ENCODE measurements around the gene ATP6V0B.

The ATP6V0B gene

GRCh38 chr1:44019466-44019948 is 44.7 kb downstream of the ATP6V0B start:
- H3K4me3 ChIP-seq (ENCODE audit: control insufficient read depth, low read depth, low read length) = no peak overlapping the region
- no peak for TF ChIP-seq CTCF (conservative IDR thresholded peaks at IDR 0.05; ENCODE audit: control insufficient read depth, insufficient read depth, low read depth, low read length)
- no peak for DNase-seq (ENCODE audit: low read depth)

- DNase-seq (ENCODE audit: low read depth) = no peak
- TF ChIP-seq CTCF (conservative IDR thresholded peaks at IDR 0.05; ENCODE audit: control insufficient read depth, insufficient read depth, low read depth, low read length) = no peak
- H3K4me3 ChIP-seq (ENCODE audit: control insufficient read depth, low read depth, low read length) = no peak overlapping the region
Observed at GRCh38 chr1:44020464-44020863, 45.7 kb downstream of the ATP6V0B start.

GRCh38 chr1:44021156-44021555 is 46.4 kb downstream of the ATP6V0B start:
- no peak overlapping the region for H3K4me3 ChIP-seq (ENCODE audit: control insufficient read depth, low read depth, low read length)
- DNase-seq (ENCODE audit: low read depth) = no peak
- no peak for TF ChIP-seq CTCF (conservative IDR thresholded peaks at IDR 0.05; ENCODE audit: control insufficient read depth, insufficient read depth, low read depth, low read length)

- no peak for TF ChIP-seq CTCF (conservative IDR thresholded peaks at IDR 0.05; ENCODE audit: control insufficient read depth, insufficient read depth, low read depth, low read length)
- no peak for DNase-seq (ENCODE audit: low read depth)
- H3K4me3 ChIP-seq (ENCODE audit: control insufficient read depth, low read depth, low read length) = no peak overlapping the region
Observed at GRCh38 chr1:44021581-44022321, 47.0 kb downstream of the ATP6V0B start.

GRCh38 chr1:44024031-44024902 is 49.5 kb downstream of the ATP6V0B start:
- no peak for TF ChIP-seq CTCF (conservative IDR thresholded peaks at IDR 0.05; ENCODE audit: control insufficient read depth, insufficient read depth, low read depth, low read length)
- no peak overlapping the region for H3K4me3 ChIP-seq (ENCODE audit: control insufficient read depth, low read depth, low read length)
- DNase-seq (ENCODE audit: low read depth) = no peak

- no peak for TF ChIP-seq CTCF (conservative IDR thresholded peaks at IDR 0.05; ENCODE audit: control insufficient read depth, insufficient read depth, low read depth, low read length)
- DNase-seq (ENCODE audit: low read depth) = no peak
- H3K4me3 ChIP-seq (ENCODE audit: control insufficient read depth, low read depth, low read length) = no peak overlapping the region
Observed at GRCh38 chr1:44024903-44025525, 50.3 kb downstream of the ATP6V0B start.

Data from fibroblast of mammary gland (primary cell).